HEK293 (cell line): Measurements from ENCODE around the gene GIT1.

ENCODE experiments used
- ZNF10 ChIP-seq: fragments of 450-650 bp; formaldehyde crosslinking; IDR thresholded peaks from 2 replicates; pipeline ENCODE4 v1.5.1; 2017; ENCODE audit warnings: missing biosample characterization, missing genetic modification characterization
- ZNF423 ChIP-seq: fragments of 450-650 bp; formaldehyde crosslinking; IDR thresholded peaks from 2 replicates; pipeline ENCODE4 v1.5.1; 2016; ENCODE audit warnings: missing biosample characterization, missing genetic modification characterization
- TF ChIP-seq, protein P1 (sequence below): fragments of 450-650 bp; formaldehyde crosslinking; IDR thresholded peaks from 2 replicates; pipeline ENCODE4 v1.5.1; 2016; ENCODE audit warnings: missing biosample characterization, missing genetic modification characterization
- TF ChIP-seq, protein P2 (sequence below): fragments of 450-650 bp; formaldehyde crosslinking; optimal IDR thresholded peaks from 2 replicates; pipeline ENCODE3; 2016; ENCODE audit warnings: missing biosample characterization, mild to moderate bottlenecking, missing genetic modification characterization

GRCh38 chr17:29575511-29576213 is 13.8 kb downstream of the GIT1 start:
- TF ChIP-seq, protein P1, sequence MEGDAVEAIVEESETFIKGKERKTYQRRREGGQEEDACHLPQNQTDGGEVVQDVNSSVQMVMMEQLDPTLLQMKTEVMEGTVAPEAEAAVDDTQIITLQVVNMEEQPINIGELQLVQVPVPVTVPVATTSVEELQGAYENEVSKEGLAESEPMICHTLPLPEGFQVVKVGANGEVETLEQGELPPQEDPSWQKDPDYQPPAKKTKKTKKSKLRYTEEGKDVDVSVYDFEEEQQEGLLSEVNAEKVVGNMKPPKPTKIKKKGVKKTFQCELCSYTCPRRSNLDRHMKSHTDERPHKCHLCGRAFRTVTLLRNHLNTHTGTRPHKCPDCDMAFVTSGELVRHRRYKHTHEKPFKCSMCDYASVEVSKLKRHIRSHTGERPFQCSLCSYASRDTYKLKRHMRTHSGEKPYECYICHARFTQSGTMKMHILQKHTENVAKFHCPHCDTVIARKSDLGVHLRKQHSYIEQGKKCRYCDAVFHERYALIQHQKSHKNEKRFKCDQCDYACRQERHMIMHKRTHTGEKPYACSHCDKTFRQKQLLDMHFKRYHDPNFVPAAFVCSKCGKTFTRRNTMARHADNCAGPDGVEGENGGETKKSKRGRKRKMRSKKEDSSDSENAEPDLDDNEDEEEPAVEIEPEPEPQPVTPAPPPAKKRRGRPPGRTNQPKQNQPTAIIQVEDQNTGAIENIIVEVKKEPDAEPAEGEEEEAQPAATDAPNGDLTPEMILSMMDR (tag by site-specific recombination): no peak
- TF ChIP-seq ZNF10 (tag by site-specific recombination) (no peak), ZNF423 (tag by site-specific recombination) (no peak)
- TF ChIP-seq, protein P2, sequence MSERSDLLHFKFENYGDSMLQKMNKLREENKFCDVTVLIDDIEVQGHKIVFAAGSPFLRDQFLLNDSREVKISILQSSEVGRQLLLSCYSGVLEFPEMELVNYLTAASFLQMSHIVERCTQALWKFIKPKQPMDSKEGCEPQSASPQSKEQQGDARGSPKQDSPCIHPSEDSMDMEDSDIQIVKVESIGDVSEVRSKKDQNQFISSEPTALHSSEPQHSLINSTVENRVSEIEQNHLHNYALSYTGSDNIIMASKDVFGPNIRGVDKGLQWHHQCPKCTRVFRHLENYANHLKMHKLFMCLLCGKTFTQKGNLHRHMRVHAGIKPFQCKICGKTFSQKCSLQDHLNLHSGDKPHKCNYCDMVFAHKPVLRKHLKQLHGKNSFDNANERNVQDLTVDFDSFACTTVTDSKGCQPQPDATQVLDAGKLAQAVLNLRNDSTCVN (tag by site-specific recombination): no peak
